H1 (cell line): ENCODE results near the gene RBM45. TPM values are rescaled to one million over a fixed set of nuclear protein-coding genes. Genes with fewer than 3 reads are reported as not detected.
A peak's percentile ranks its signal among the peaks of the same experiment; 100 is the strongest.

ENCODE experiments used
- CTCF ChIA-PET: fragments of 300-600 bp; sonication (Branson Sonifier 250); formaldehyde crosslinking; loops from one replicate; lab custom pipeline; 2021; ENCODE audit not compliant: partially characterized antibody; lab: Charles Lee
- POLR2A ChIA-PET: fragments of 300-600 bp; sonication (Branson Sonifier 250); formaldehyde crosslinking; loops from one replicate; lab custom pipeline; 2021; ENCODE audit warnings: inconsistent platforms; ENCODE audit not compliant: partially characterized antibody; lab: Charles Lee
- DNase-seq, 2 experiments: peaks; one replicate each; pipeline versions ENCODE4 v3.0.0 to v3.0.0-alpha.2; 2010 to 2022; ENCODE audit warnings: low spot score in 2 of 2, low read depth in 1 of 2, mixed read lengths in 1 of 2
- FAIRE-seq: peaks from 2 replicates; lab custom pipeline; 2011; peaks lifted over from hg19 to GRCh38; lab: Jason Lieb, UNC
- H2AFZ ChIP-seq: 2 replicates; pipeline ENCODE4 v1.8.1; 2012; ENCODE audit warnings: low read length, inconsistent platforms
- H2AK5ac ChIP-seq: 2 replicates; pipeline ENCODE4 v1.6.1; 2013; ENCODE audit warnings: low read depth, low read length
- H2BK120ac ChIP-seq: replicated peaks from 2 replicates; pipeline ENCODE3; 2013; ENCODE audit warnings: low read depth, low read length, inconsistent platforms
- H2BK12ac ChIP-seq: 2 replicates; pipeline ENCODE4 v1.6.1; 2013; ENCODE audit warnings: low read depth, low read length
- H2BK15ac ChIP-seq: 2 replicates; pipeline ENCODE4 v1.6.1; 2013; ENCODE audit warnings: low read length
- H2BK20ac ChIP-seq: 2 replicates; pipeline ENCODE4 v1.6.1; 2013; ENCODE audit warnings: low read length
- H2BK5ac ChIP-seq: 2 replicates; pipeline ENCODE4 v1.6.1; 2013; ENCODE audit warnings: low read depth, low read length
- H3K14ac ChIP-seq: 2 replicates; pipeline ENCODE4 v1.6.1; 2013; ENCODE audit warnings: inconsistent platforms; ENCODE audit not compliant: insufficient read length
- H3K18ac ChIP-seq: 2 replicates; pipeline ENCODE4 v1.6.1; 2013; ENCODE audit warnings: low read length; ENCODE audit errors: extremely low read depth
- H3K23ac ChIP-seq: 2 replicates; pipeline ENCODE4 v1.6.1; 2013; ENCODE audit warnings: inconsistent platforms; ENCODE audit not compliant: insufficient read length
- H3K23me2 ChIP-seq: 2 replicates; pipeline ENCODE4 v1.6.1; 2013; ENCODE audit warnings: low read depth, low read length
- H3K27ac ChIP-seq: 2 replicates; pipeline ENCODE4 v1.6.1; 2011; ENCODE audit warnings: low read depth, low read length, inconsistent platforms
- H3K27me3 ChIP-seq, 4 experiments: replicated peaks in 1 of 4; 1 replicate in 1 of 4; 2 replicates in 3 of 4; pipeline versions ENCODE4 v1.6.1 to v1.8.1; 2011 to 2013; ENCODE audit warnings: low read length in 3 of 4, mild to moderate bottlenecking in 3 of 4, inconsistent platforms in 2 of 4, mixed read lengths in 2 of 4, moderate library complexity in 1 of 4; ENCODE audit not compliant: control insufficient read depth in 3 of 4, insufficient read depth in 3 of 4; ENCODE audit errors: extremely low read depth in 1 of 4
- H3K36me3 ChIP-seq, 4 experiments: 2 replicates each; pipeline versions ENCODE4 v1.6.1 to v1.8.1; 2011 to 2013; ENCODE audit warnings: mild to moderate bottlenecking in 4 of 4, low read length in 3 of 4, moderate library complexity in 2 of 4, control low read depth in 1 of 4, inconsistent platforms in 1 of 4; ENCODE audit not compliant: insufficient read depth in 4 of 4, control insufficient read depth in 2 of 4
- H3K4ac ChIP-seq: replicated peaks from 2 replicates; pipeline ENCODE3; 2013; ENCODE audit warnings: low read length, low read depth, mixed read lengths, inconsistent platforms; ENCODE audit not compliant: insufficient read length
- H3K4me1 ChIP-seq, 4 experiments: replicated peaks in 1 of 4; 1 replicate in 1 of 4; 2 replicates in 3 of 4; pipeline versions ENCODE4 v1.6.1 to v1.8.1; 2011 to 2013; ENCODE audit warnings: low read length in 3 of 4, inconsistent platforms in 2 of 4, mixed read lengths in 1 of 4; ENCODE audit not compliant: insufficient read depth in 4 of 4, control insufficient read depth in 3 of 4
- H3K4me2 ChIP-seq, 2 experiments: 2 replicates each; pipeline versions ENCODE4 v1.6.1 to v1.8.1; 2011 to 2013; ENCODE audit warnings: low read depth in 2 of 2, low read length in 2 of 2, control low read depth in 1 of 2, inconsistent platforms in 1 of 2, mild to moderate bottlenecking in 1 of 2; ENCODE audit not compliant: insufficient read depth in 1 of 2
- H3K4me3 ChIP-seq, 4 experiments: fragments of 200-600, 300-600 bp in 1 of 4; sonication (generic), shearing (Covaris generic), sonication (Bioruptor Twin) in 1 of 4; 2 replicates each; pipeline versions ENCODE4 v1.5.1 to v1.8.1; 2011 to 2016; ENCODE audit warnings: low read length in 4 of 4, low read depth in 3 of 4, control low read depth in 2 of 4, inconsistent platforms in 2 of 4, mild to moderate bottlenecking in 2 of 4, mixed read lengths in 1 of 4, moderate library complexity in 1 of 4; ENCODE audit not compliant: insufficient read depth in 2 of 4; ENCODE audit errors: extremely low read depth in 1 of 4
- H3K56ac ChIP-seq: replicated peaks from 2 replicates; pipeline ENCODE3; 2013; ENCODE audit warnings: low read depth, mild to moderate bottlenecking, mixed read lengths, low read length, inconsistent platforms; ENCODE audit not compliant: insufficient read length
- H3K79me1 ChIP-seq: 2 replicates; pipeline ENCODE4 v1.6.1; 2013; ENCODE audit warnings: low read depth, low read length, control low read depth
- H3K79me2 ChIP-seq, 2 experiments: 2 replicates each; pipeline versions ENCODE4 v1.6.1 to v1.8.1; 2012 to 2013; ENCODE audit warnings: low read length in 2 of 2, mild to moderate bottlenecking in 2 of 2, inconsistent platforms in 1 of 2; ENCODE audit not compliant: insufficient read depth in 2 of 2, control insufficient read depth in 1 of 2
- H3K9ac ChIP-seq, 4 experiments: replicated peaks in 1 of 4; 1 replicate in 1 of 4; 2 replicates in 3 of 4; pipeline versions ENCODE4 v1.6.1 to v1.8.1; 2011 to 2013; ENCODE audit warnings: low read depth in 3 of 4, low read length in 3 of 4, control low read depth in 2 of 4, mild to moderate bottlenecking in 2 of 4, moderate library complexity in 2 of 4, inconsistent platforms in 1 of 4; ENCODE audit errors: extremely low read depth in 1 of 4
- H3K9me3 ChIP-seq, 2 experiments: 2 replicates each; pipeline versions ENCODE4 v1.6.1 to v1.8.1; 2012 to 2013; ENCODE audit warnings: mild to moderate bottlenecking in 2 of 2, moderate library complexity in 2 of 2, control low read depth in 1 of 2, inconsistent platforms in 1 of 2, low read depth in 1 of 2, low read length in 1 of 2, mixed read lengths in 1 of 2; ENCODE audit not compliant: insufficient read depth in 2 of 2
- H4K20me1 ChIP-seq, 2 experiments: replicated peaks in 1 of 2; 2 replicates each; pipeline versions ENCODE3 to v1.8.1; 2011 to 2013; ENCODE audit warnings: inconsistent platforms in 2 of 2, low read length in 2 of 2, mild to moderate bottlenecking in 1 of 2; ENCODE audit not compliant: insufficient read depth in 2 of 2, control insufficient read depth in 1 of 2
- H4K5ac ChIP-seq: 2 replicates; pipeline ENCODE4 v1.6.1; 2013; ENCODE audit warnings: low read length, low read depth, mixed read lengths, inconsistent platforms; ENCODE audit not compliant: insufficient read length
- H4K8ac ChIP-seq: 2 replicates; pipeline ENCODE4 v1.8.0; 2013; ENCODE audit warnings: mild to moderate bottlenecking, moderate library complexity, low read length, inconsistent platforms; ENCODE audit not compliant: insufficient read depth; ENCODE audit errors: extremely low read depth
- H4K91ac ChIP-seq: replicated peaks from 2 replicates; pipeline ENCODE3; 2013; ENCODE audit warnings: low read length, mixed read lengths, inconsistent platforms; ENCODE audit not compliant: insufficient read length
- CHD1 ChIP-seq: IDR thresholded peaks from 2 replicates; pipeline ENCODE4 v1.6.1; 2012; ENCODE audit warnings: low read depth, low read length, improper control_type of control experiment
- FOSL1 ChIP-seq: IDR thresholded peaks from 2 replicates; pipeline ENCODE4 v1.6.1; 2011; ENCODE audit warnings: mild to moderate bottlenecking, low read depth, low read length, moderate library complexity; ENCODE audit not compliant: insufficient read depth
- HDAC2 ChIP-seq, 2 experiments: fragments of 300-600 bp in 1 of 2; sonication (generic) in 1 of 2; IDR thresholded peaks; 2 replicates each; pipeline ENCODE4 v1.6.1; 2011 to 2012; ENCODE audit warnings: low read depth in 2 of 2, low read length in 2 of 2, mild to moderate bottlenecking in 2 of 2, moderate library complexity in 2 of 2, borderline replicate concordance in 1 of 2, inconsistent platforms in 1 of 2
- HDAC6 ChIP-seq: IDR thresholded peaks from one replicate; pipeline ENCODE4 v1.7.1; 2012; ENCODE audit warnings: low read depth, mild to moderate bottlenecking, inconsistent platforms, low read length, moderate library complexity
- JUN ChIP-seq: IDR thresholded peaks from 2 replicates; pipeline ENCODE4 v1.6.1; 2011; ENCODE audit warnings: low read depth, mild to moderate bottlenecking, improper control_type of control experiment, low read length
- POU5F1 ChIP-seq: IDR thresholded peaks from 2 replicates; pipeline ENCODE4 v1.6.1; 2011; ENCODE audit warnings: low read depth, mild to moderate bottlenecking, low read length, moderate library complexity
- RNF2 ChIP-seq: fragments of 200-900, 300-1000 bp; sonication (generic); IDR thresholded peaks from 2 replicates; pipeline ENCODE4 v1.7.1; 2016; ENCODE audit warnings: borderline replicate concordance, low read depth, mild to moderate bottlenecking, antibody characterized with exemption, low read length; ENCODE audit not compliant: poor library complexity, severe bottlenecking; ENCODE audit errors: missing control alignments
- SIN3A ChIP-seq, 2 experiments: IDR thresholded peaks in 1 of 2; conservative IDR thresholded peaks in 1 of 2; 2 replicates each; pipeline ENCODE4 v1.6.1; 2011 to 2012; ENCODE audit warnings: low read length in 2 of 2, improper control_type of control experiment in 1 of 2, low read depth in 1 of 2, mild to moderate bottlenecking in 1 of 2
- SIX5 ChIP-seq: IDR thresholded peaks from 2 replicates; pipeline ENCODE4 v1.6.1; 2011; ENCODE audit warnings: mild to moderate bottlenecking, low read depth, low read length
- TAF1 ChIP-seq: IDR thresholded peaks from 2 replicates; pipeline ENCODE4 v1.6.1; 2011; ENCODE audit warnings: mild to moderate bottlenecking, low read depth, low read length
- USF2 ChIP-seq: IDR thresholded peaks from 2 replicates; pipeline ENCODE4 v1.6.1; 2011; ENCODE audit warnings: low read length, improper control_type of control experiment
- WGBS, 2 experiments: shearing (Covaris generic) in 1 of 2; methylation state at CpG; one replicate each; pipeline versions ENCODE4 v1.1.6 to v1.1.7; 2013 to 2015; ENCODE audit warnings: low lambda C conversion rate in 2 of 2, mixed read lengths in 2 of 2, inconsistent platforms in 1 of 2, low coverage in 1 of 2, missing lambda C conversion rate in 1 of 2; ENCODE audit not compliant: insufficient replicate concordance in 2 of 2, insufficient coverage in 1 of 2, insufficient read length in 1 of 2; ENCODE audit errors: extremely low coverage in 1 of 2, missing lambda C conversion rate in 1 of 2; 5-methylcytosine and 5-hydroxymethylcytosine counted together
- polyA plus RNA-seq, 7 experiments: library from polyadenylated mRNA; depleted of rRNA in 3 of 7; stranded (reverse) in 5 of 7; unstranded in 2 of 7; fragments of >200 nt in 5 of 7; fragments of 200-250 nt in 2 of 7; gene quantifications; 1 replicate in 5 of 7; 2 replicates in 1 of 7; 4 replicates in 1 of 7; pipeline versions ENCODE4 v1.2.1 to v1.2.3, GENCODE V29; 2011 to 2013; ENCODE audit warnings: missing spikeins in 2 of 7, mixed read lengths in 2 of 7
- total RNA-seq: library from RNA; stranded (reverse); fragmentation: NEBNext Ultra II Directional; extraction: Animal tissue kit (Norgen Biotek cat#: 25700); gene quantifications from 2 replicates; pipeline ENCODE4 v1.2.1, GENCODE V29; 2021

The RBM45 gene
- total and polyA plus RNA-seq, 2 of the 8 experiments (the other 6 are each of a cell fraction or from before 2014, with no cell fraction given), result 4.7 to 10.4 TPM

GRCh38 chr2:178177066-178177679 lies 64.9 kb downstream of the RBM45 start:
- no peak overlapping the region for H4K5ac ChIP-seq
- no peak for FAIRE-seq
- ChIA-PET CTCF (interaction anchor here (0.7 kb wide), 1 partner anchor 35 kb away, joined by 3 read pairs; no protein-coding TSS in a partner anchor), POLR2A (interaction anchor here (0.6 to 0.9 kb wide), 2 partner anchors 16 to 71 kb away, joined by 3 read pairs; no protein-coding TSS in a partner anchor)
- H3K23me2 ChIP-seq, result peaks cover 2% of the 10 kb centered on the region; the same call in 1 of the 2 replicates
- no peaks in the 10 kb centered on the region for H3K79me1 ChIP-seq
- H3K4me2 ChIP-seq, result no peak overlapping the region
- H2BK5ac ChIP-seq, result no peak overlapping the region
- H3K27me3 ChIP-seq, result no peaks in the 10 kb centered on the region
- no peak overlapping the region for H3K27ac ChIP-seq
- H3K4ac ChIP-seq, result no peak overlapping the region
- no peaks in the 10 kb centered on the region for H4K20me1 ChIP-seq
- H3K9me3 ChIP-seq, result no peaks in the 10 kb centered on the region
- H2AK5ac ChIP-seq, result no peak overlapping the region
- no peak for DNase-seq
- H4K8ac ChIP-seq, result no peak overlapping the region
- H2BK120ac ChIP-seq, result no peak overlapping the region
- H3K4me1 ChIP-seq, result no peaks in the 10 kb centered on the region
- H4K91ac ChIP-seq, result no peak overlapping the region
- H3K56ac ChIP-seq, result no peak overlapping the region
- no peak overlapping the region for H3K14ac ChIP-seq
- no peak overlapping the region for H2BK12ac ChIP-seq
- peak overlapping the region; percentile 45; the same call in 1 of the 2 replicates for H2AFZ ChIP-seq
- no peak overlapping the region for H3K9ac ChIP-seq
- no peak overlapping the region for H2BK20ac ChIP-seq
- no peaks in the 10 kb centered on the region for H3K36me3 ChIP-seq
- WGBS, 2 experiments, result 79 to 100% methylated on average over 1 of the region's 1 CpG
- no peak overlapping the region for H3K4me3 ChIP-seq
- H3K79me2 ChIP-seq, result no peaks in the 10 kb centered on the region
- no peak overlapping the region for H2BK15ac ChIP-seq
- no peak overlapping the region for H3K23ac ChIP-seq
- no peak overlapping the region for H3K18ac ChIP-seq
- no peak for TF ChIP-seq JUN
- TF ChIP-seq HDAC6, result no peak
- TF ChIP-seq SIN3A (conservative IDR thresholded peaks at IDR 0.05 in 1 of 2, IDR thresholded peaks at IDR 0.05 in 1 of 2; ENCODE audit: low read depth in 1 of 2, low read length in 2 of 2), result no peak
- no peak for TF ChIP-seq SIX5
- TF ChIP-seq HDAC2 (IDR thresholded peaks at IDR 0.05; ENCODE audit: borderline replicate concordance in 1 of 2, low read depth in 2 of 2, low read length in 2 of 2), result no peak
- no peak for TF ChIP-seq USF2
- no peak for TF ChIP-seq POU5F1
- TF ChIP-seq FOSL1, result no peak
- TF ChIP-seq RNF2, result no peak
- TF ChIP-seq CHD1, result no peak
- TF ChIP-seq TAF1, result no peak
